SJSA1 (cell line): Measurements from ENCODE around the gene NYAP1. TPM values are rescaled to one million over a fixed set of nuclear protein-coding genes. Genes with fewer than 3 reads are reported as not detected.
A peak's percentile ranks its signal among the peaks of the same experiment; 100 is the strongest.

Experiments
- DNase-seq, 2 experiments: peaks; one replicate each; pipeline ENCODE4 v3.0.0-alpha.2; 2015 to 2020; ENCODE audit warnings: low spot score in 2 of 2, low read depth in 1 of 2
- H3K27ac ChIP-seq: fragments of 250-450 bp; sonication (Bioruptor Pico); 2 replicates; pipeline ENCODE4 v1.5.1; 2020; ENCODE audit warnings: mild to moderate bottlenecking, moderate library complexity
- H3K27me3 ChIP-seq: fragments of 250-450 bp; sonication (Bioruptor Pico); replicated peaks from 2 replicates; pipeline ENCODE4 v1.5.1; 2020; ENCODE audit warnings: mild to moderate bottlenecking, moderate library complexity
- H3K36me3 ChIP-seq: fragments of 250-450 bp; sonication (Bioruptor Pico); 2 replicates; pipeline ENCODE4 v1.5.1; 2020; ENCODE audit warnings: mild to moderate bottlenecking
- H3K4me1 ChIP-seq: fragments of 250-450 bp; sonication (Bioruptor Pico); replicated peaks from 2 replicates; pipeline ENCODE4 v1.6.1; 2021; ENCODE audit warnings: mild to moderate bottlenecking
- H3K4me3 ChIP-seq: fragments of 250-450 bp; sonication (Bioruptor Pico); 2 replicates; pipeline ENCODE4 v1.5.1; 2020; ENCODE audit warnings: mild to moderate bottlenecking
- H3K9me3 ChIP-seq: fragments of 250-450 bp; sonication (Bioruptor Pico); replicated peaks from 2 replicates; pipeline ENCODE4 v1.5.1; 2020; ENCODE audit warnings: mild to moderate bottlenecking
- total RNA-seq: library from RNA; depleted of rRNA; stranded (reverse); fragments of >200 nt; shearing (Covaris generic); gene quantifications from 2 replicates; pipeline ENCODE4 v1.2.3, GENCODE V29; 2014

The NYAP1 gene
- total RNA-seq, 1 experiment from 2014 or later = 0.87 TPM

GRCh38 chr7:100483090-100483721 is 521 bp upstream of the NYAP1 start:
- no peaks in the 10 kb centered on the region for H3K9me3 ChIP-seq
- DNase-seq = peak; percentile 63 to 71
- H3K4me3 ChIP-seq = peak overlapping the region; percentile 61
- H3K36me3 ChIP-seq = peaks cover 7% of the 10 kb centered on the region; the same call in 1 of the 2 replicates
- H3K4me1 ChIP-seq = peaks cover 22% of the 10 kb centered on the region
- no peak overlapping the region for H3K27ac ChIP-seq
- H3K27me3 ChIP-seq = no peaks in the 10 kb centered on the region

DNA sequence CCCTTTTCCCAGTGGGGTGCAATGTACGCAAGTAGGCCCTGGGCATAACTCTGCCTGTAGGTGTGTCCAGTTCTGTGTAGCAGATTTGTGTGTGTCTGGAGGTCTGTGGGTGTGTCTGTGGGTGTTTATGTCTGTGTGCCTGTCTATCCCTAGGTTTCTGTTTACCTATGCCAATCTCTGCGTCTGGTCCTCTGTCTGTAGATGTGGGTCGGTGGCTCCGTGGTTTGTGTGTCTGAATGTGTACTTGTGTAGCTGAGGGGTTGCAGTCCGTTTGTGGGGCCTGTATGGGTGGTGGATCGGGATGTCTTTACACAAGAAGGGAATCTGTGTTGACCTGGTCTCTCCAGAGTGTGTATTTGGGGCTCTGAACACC is 932 bp downstream of the NYAP1 start:
- no peaks in the 10 kb centered on the region for H3K9me3 ChIP-seq
- no peak overlapping the region for H3K27ac ChIP-seq
- DNase-seq = no peak
- H3K36me3 ChIP-seq = no peaks in the 10 kb centered on the region
- no peak overlapping the region for H3K4me3 ChIP-seq
- H3K27me3 ChIP-seq = no peaks in the 10 kb centered on the region
- H3K4me1 ChIP-seq = peaks cover 15% of the 10 kb centered on the region

GRCh38 chr7:100485471-100485876 is 1.7 kb downstream of the NYAP1 start:
- H3K36me3 ChIP-seq = no peaks in the 10 kb centered on the region
- H3K4me3 ChIP-seq = no peak overlapping the region
- H3K4me1 ChIP-seq = peaks cover 14% of the 10 kb centered on the region
- no peak overlapping the region for H3K27ac ChIP-seq
- DNase-seq = no peak
- no peaks in the 10 kb centered on the region for H3K27me3 ChIP-seq
- H3K9me3 ChIP-seq = no peaks in the 10 kb centered on the region

DNA sequence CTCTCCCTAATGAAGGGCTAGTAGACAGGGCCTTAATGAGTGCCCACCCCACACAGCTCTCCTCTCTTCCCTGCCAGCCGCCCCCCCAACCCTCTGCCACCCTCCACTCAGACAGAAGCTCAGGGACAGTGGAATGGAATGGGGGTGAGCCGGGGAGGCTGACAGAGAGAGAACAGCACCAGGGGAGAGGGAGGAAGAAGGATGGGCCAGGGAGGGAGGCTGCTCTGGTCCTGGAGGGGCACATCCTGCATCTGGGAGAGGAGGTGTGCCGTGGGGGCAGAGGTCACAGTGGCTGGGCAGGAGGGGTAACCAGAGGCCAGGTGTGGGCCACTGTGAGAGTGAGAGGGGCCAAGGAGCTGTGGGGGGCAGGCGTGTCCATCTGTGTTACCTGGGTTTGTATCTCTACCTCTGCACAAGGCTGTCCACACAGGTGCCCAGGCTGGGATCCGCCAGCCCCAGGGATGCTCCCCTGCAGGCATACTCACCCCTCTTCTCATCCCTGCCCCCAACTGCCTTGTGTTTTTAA is 2.4 kb downstream of the NYAP1 start:
- Histone ChIP-seq H3K4me1 (peaks cover 14% of the 10 kb centered on the region), H3K27ac (no peak overlapping the region)

GRCh38 chr7:100486753-100487446 is 3.2 kb downstream of the NYAP1 start:
- no peak for DNase-seq
- Histone ChIP-seq H3K9me3 (no peaks in the 10 kb centered on the region), H3K27ac (no peak overlapping the region), H3K27me3 (no peaks in the 10 kb centered on the region), H3K36me3 (no peaks in the 10 kb centered on the region), H3K4me3 (no peak overlapping the region), H3K4me1 (peaks cover 14% of the 10 kb centered on the region)

More for the DNA sequence above, 2.4 kb downstream of the NYAP1 start:
- H3K4me3 ChIP-seq = no peak overlapping the region
- H3K9me3 ChIP-seq = no peaks in the 10 kb centered on the region
- H3K36me3 ChIP-seq = no peaks in the 10 kb centered on the region
- H3K27me3 ChIP-seq = no peaks in the 10 kb centered on the region
- no peak for DNase-seq

- Histone ChIP-seq H3K9me3 (no peaks in the 10 kb centered on the region), H3K36me3 (no peaks in the 10 kb centered on the region), H3K4me3 (no peak overlapping the region), H3K4me1 (peaks cover 6% of the 10 kb centered on the region), H3K27ac (no peak overlapping the region), H3K27me3 (no peaks in the 10 kb centered on the region)
- DNase-seq = peak in 1 of 2 experiments; percentile 45
Observed at GRCh38 chr7:100488333-100489095, 4.8 kb downstream of the NYAP1 start.

DNA sequence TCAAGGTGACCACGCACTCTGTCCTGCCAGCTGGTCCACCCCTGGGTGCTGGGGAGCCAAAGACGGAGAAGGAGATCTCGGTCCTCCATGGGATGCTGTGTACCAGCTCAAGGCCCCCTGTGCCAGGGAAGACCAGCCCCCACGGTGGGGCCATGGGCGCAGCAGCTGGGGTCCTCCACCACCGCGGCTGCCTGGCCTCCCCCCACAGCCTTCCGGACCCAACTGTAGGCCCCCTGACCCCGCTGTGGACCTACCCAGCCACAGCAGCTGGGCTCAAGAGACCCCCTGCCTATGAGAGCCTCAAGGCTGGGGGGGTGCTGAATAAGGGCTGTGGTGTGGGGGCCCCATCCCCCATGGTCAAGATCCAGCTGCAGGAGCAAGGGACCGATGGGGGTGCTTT is 5.4 kb downstream of the NYAP1 start:
- Histone ChIP-seq H3K27ac (no peak overlapping the region), H3K9me3 (no peaks in the 10 kb centered on the region), H3K4me1 (peaks cover 3% of the 10 kb centered on the region; the same call in 1 of the 2 replicates), H3K36me3 (no peaks in the 10 kb centered on the region), H3K27me3 (no peaks in the 10 kb centered on the region), H3K4me3 (no peak overlapping the region)
- DNase-seq = no peak

DNA sequence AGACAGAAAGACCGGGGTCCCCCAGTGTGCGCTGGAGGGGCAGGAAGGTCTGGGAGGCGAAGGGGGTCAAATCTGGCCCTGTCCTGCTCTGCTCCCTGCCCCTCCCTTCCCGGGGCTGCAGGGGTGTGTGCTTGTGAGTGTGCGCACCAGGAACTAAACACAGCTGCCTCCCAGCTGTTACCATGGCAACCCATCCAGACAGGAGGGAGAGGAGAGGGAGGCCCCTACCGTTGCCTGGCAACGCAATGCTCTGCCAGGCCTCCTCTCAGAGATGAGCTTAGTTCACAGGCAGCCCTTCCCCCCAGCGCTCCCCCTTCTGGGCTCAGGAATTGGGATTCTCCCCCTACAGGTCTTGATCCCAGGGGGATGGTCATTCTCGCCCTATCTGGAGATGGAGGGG is 6.1 kb downstream of the NYAP1 start:
- peak; percentile 42 to 79 for DNase-seq
- Histone ChIP-seq H3K27me3 (no peaks in the 10 kb centered on the region), H3K36me3 (no peaks in the 10 kb centered on the region), H3K9me3 (no peaks in the 10 kb centered on the region), H3K27ac (no peak overlapping the region), H3K4me3 (no peak overlapping the region), H3K4me1 (no peaks in the 10 kb centered on the region)

- no peaks in the 10 kb centered on the region for H3K9me3 ChIP-seq
- no peak overlapping the region for H3K4me3 ChIP-seq
- H3K27me3 ChIP-seq = no peaks in the 10 kb centered on the region
- H3K27ac ChIP-seq = no peak overlapping the region
- DNase-seq = no peak
- no peaks in the 10 kb centered on the region for H3K4me1 ChIP-seq
- H3K36me3 ChIP-seq = no peaks in the 10 kb centered on the region
Observed at GRCh38 chr7:100490483-100491191, 6.9 kb downstream of the NYAP1 start.

DNA sequence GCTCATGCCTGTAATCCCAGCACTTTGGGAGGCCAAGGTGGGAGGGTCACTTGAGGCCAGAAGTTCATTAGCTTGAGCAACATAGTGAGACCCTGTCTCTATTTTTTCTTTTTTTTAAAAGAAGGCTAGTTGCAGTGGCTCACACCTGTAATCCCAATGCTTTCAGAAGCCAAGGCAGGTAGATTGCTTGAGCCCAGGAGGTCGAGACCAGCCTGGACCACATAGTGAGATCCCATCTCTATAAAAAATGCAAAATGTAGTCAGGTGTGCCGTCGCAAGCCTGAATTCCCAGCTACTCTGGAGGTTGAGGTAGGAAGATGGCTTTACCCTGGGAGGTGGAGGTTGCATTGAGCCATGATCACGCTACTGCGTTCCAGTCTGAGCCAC is 7.5 kb downstream of the NYAP1 start:
- H3K4me1 ChIP-seq = no peaks in the 10 kb centered on the region
- no peak overlapping the region for H3K4me3 ChIP-seq
- H3K27ac ChIP-seq = no peak overlapping the region
- H3K9me3 ChIP-seq = no peaks in the 10 kb centered on the region
- DNase-seq = no peak
- H3K36me3 ChIP-seq = no peaks in the 10 kb centered on the region
- H3K27me3 ChIP-seq = no peaks in the 10 kb centered on the region

GRCh38 chr7:100492738-100493475 is 9.2 kb downstream of the NYAP1 start:
- no peaks in the 10 kb centered on the region for H3K4me1 ChIP-seq
- no peak overlapping the region for H3K4me3 ChIP-seq
- no peaks in the 10 kb centered on the region for H3K27me3 ChIP-seq
- no peaks in the 10 kb centered on the region for H3K36me3 ChIP-seq
- no peak overlapping the region for H3K27ac ChIP-seq
- DNase-seq = no peak
- H3K9me3 ChIP-seq = no peaks in the 10 kb centered on the region

DNA sequence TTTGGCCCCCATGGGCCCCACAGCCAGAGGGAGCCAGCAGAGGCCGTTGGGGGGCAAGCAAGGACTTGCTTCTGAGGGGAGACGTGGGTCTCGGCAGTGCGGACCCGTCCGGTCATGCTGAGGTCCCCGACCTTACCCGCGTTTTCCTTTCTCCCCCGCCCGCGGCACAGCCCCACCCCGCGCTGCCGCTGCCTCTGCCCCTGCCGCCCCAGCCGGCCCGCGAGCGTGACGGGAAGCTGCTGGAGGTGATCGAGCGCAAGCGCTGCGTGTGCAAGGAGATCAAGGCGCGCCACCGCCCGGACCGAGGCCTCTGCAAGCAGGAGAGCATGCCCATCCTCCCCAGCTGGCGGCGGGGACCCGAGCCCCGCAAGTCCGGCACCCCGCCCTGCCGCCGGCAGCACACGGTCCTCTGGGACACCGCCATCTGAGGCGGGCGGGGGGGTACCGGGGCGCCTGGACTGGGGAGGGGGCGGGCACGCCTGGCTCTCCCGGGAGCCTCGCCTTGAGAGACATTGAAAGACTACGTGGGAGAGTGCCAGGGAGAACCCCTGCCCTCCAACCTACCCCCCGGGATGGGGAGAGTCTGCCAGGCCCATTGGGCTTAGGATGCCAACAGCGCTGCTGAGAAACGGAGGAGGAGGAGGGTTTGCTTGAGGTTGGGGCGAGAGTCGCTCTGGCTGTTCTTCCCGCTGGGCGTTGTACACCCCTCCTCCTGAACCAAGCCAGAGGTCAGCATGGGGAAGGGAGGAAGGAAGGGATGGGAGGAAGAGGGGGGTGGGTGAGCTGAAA is 9.9 kb downstream of the NYAP1 start:
- no peak for DNase-seq
- H3K4me3 ChIP-seq = no peak overlapping the region
- H3K4me1 ChIP-seq = no peaks in the 10 kb centered on the region
- H3K27me3 ChIP-seq = no peaks in the 10 kb centered on the region
- no peaks in the 10 kb centered on the region for H3K9me3 ChIP-seq
- H3K27ac ChIP-seq = no peak overlapping the region
- no peaks in the 10 kb centered on the region for H3K36me3 ChIP-seq
